HG02981 (cell line): Measurements from ENCODE around the gene BMF.
"Not testable (repeated sequence)": the region's sequence is repeated elsewhere in the genome, so short reads cannot be mapped to it uniquely, and the experiment has no call there.

Experiments
- ATAC-seq: cut with Tn5 transposase; IDR thresholded peaks from one replicate; pipeline ENCODE4 v1.9.1; 2021; ENCODE audit warnings: mild to moderate bottlenecking, moderate library complexity; ENCODE audit not compliant: unreplicated experiment

Gene BMF

DNA sequence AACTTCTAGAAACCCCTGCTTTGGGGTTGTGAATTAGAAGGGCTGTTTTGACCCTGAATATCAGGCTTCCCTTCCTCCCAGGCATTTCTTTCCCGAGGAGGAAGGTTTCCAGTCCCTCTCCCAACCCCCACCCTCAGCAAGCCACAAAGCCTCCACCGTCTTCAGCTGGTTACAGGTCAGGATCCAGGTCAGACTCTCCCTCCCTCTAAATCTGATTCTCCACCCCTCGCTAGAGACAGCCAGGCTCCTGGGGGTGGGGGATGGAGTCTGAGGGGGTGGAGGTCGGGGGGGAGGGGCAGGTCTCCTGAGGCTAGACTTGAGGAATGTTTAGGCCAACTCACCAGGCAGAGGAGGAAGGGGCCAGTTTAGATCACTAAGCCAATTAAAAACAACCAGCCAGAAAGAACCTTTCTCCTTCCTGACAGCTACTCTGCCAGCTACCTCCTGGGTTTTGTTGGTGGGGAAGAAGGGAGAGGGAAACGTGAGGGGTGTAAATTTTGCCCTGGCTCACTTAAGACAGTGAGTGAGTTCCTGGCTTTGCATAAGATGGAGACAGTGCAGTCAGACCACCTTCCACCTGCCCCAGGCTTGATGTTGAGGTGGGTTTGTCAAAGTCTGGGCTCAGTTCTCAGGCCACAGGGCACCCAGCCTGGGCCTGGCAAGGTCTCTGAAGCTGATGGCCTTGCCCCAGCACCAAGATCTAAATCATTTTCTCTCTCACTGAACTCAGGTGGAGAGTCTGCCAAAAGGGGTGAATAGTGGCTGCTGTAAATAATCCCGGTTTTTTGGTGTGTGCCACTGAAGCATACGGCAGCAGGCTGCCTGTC is 19.5 kb downstream of the BMF start:
- no peak for ATAC-seq

DNA sequence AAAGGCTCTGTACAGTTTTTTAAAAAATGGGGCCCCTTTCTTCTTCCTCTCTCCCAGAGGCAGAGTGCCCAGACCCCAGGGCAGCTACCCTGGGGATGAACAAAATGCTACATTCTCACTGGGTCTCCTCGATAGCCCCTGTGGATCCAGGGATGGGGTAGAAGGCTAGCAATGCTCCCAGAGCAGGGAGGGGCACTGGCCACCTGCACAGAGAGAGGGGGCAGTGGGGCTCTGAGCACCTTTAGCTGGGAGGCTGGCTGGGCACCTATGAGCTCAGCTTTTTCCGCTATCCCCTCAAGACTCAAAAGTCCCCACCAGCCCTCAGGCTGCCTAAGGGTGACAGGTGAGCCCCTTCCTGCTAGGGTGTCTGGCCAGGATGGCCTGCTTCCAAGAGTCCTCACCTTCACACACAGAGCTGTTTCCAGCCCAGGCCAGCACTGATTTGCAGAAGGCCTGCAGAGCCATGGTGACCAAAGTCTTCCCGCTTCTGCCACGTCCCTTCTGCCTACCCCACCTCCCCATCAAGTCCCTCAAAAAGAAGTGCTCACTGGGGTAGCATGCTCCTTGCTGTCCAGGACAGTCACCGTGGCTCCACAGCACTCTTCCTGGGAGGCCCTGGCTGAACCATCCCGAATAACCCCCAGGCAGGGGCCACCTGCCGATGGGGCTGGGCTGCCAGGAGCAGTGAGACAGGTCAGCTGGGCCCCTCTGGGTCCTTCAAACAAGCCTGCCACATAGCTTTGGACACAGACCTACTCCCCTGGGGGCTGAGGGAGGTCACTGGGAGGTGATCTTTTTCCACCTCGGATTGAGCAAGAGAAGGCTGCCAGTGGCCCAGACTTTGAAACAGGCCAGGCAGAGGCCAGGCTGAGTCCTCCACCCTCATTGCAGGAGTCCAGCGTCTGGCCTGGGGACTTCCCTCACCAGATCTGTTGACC is 20.4 kb downstream of the BMF start:
- no peak for ATAC-seq

DNA sequence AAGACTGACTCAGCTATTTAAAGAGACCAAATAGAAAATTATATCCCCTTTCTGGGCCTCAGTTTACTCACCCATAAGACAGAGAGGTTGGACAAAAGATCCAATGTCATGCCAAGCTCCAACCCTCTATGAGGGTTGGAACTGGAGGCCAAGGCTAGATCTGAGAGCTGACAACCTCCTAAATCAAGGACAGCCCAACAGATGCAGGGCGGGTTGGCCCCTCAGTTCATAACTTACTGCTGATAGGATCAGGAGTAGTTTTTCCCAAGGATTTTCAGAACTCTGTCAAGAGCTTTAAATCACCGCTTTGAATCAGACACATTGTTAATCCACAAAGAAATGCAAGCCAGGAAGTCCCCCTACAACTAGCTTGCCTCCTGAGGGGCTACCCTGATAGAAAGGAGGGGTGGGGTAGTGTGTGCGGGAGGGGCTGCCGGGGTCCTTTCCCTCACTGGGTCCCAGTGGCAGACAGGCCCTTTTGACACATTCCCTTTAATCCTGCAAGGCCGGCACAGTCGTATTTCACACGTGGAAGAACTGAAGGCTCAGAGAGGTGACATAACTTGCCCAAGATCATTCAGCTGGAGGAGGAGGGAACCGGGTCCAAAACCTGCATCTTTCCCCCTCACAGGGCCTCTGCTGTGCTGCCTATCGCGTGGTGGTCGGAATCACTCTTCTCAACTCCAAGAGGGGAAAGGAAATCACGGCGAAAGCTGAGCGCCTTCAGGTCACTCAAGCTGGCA is 21.4 kb downstream of the BMF start:
- ATAC-seq = no peak

DNA sequence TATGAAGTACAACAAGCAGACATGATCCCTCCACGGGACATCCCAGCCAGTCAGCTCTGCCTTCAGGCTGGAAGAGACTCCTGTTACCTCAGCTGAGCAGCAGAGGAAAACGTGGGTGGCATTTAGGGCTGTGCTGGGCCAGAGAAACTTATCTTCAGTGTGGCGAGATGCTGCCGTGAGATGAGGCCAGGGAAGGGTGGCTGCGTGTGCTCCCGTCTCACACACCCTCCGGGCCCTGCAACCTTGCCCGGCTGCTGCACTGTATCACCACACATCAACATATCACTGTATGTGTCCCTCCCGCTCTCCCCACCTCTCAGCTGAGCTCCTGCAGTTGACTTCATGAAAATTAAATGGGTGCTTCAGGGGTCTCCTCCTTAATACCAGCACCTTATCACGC is 23.4 kb downstream of the BMF start:
- ATAC-seq = no peak

DNA sequence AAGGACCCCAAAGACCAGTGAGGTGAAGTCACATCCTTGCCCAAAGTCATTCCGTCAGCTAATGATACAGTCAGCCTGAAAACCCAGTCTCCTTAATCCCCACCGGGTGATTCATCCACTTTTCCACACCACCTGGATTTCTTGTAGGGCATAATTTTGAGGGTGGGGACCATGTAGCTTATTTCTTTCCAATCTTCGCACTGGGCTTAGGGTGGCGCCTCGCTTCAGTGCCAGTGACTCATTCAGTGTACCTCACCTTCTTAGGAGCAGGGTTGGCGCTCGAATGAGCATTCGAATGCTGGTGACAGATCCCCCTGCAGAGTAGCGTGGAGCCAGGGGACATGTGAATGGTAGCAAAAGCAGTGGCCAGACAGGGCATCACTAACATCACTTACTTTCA is 24.0 kb downstream of the BMF start:
- ATAC-seq = no peak

DNA sequence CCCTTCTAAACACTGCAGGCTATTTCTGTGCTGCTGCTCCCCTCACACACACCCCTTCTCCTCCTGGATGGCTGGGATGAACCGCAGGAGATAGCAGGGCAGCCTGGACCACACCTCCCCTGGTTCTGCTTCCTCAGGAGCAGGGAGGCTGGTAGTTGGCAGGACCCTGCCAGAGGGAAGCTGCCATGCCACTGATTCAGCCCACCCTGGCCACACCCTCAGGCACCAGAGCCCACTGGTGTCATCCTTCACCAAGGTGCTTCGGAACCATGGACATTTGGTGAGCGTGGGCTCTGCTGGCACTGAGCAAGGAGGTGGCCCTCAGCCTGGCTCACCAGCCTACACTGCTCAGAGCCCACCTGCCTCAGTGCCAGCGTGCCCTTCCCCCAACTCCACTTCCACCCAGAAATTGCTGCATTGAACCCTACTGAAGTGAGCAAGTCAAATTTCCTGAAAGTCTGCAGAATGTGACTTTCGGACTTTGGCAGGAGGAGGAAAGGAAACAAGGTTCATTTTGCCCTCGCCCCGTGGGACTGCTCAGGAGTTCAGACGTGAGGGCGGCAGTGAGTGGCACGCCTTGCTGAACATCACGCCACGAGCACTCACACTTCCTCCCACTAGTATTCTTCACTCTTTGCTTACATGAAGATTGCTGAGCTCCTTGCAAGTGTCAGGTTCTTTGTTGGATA is 26.3 kb downstream of the BMF start:
- ATAC-seq = no peak

DNA sequence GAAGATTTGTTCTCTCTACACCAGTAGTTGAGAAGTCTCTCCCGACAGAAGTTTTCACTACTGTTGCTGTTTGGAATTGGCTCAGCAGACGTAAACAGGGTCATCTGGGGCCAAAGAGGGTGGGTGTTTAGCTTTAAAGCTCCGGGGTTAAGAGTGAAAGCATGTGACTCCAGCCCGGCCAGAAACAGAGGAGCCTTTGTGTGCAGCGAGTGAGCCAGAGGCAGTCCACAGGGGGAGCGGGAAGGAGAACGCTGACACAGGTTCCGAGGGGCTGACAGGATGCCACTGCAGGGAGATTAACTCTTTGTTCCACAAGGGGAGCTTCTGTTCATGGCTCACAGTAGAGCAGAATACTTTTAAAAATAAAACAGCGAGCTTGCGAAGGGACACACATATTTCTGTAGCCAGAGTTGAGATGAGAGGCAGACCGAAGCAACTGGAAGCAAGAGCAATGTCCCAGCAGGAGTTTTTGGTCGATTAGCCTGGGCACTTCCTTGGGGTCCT is 26.9 kb downstream of the BMF start:
- ATAC-seq = no peak

DNA sequence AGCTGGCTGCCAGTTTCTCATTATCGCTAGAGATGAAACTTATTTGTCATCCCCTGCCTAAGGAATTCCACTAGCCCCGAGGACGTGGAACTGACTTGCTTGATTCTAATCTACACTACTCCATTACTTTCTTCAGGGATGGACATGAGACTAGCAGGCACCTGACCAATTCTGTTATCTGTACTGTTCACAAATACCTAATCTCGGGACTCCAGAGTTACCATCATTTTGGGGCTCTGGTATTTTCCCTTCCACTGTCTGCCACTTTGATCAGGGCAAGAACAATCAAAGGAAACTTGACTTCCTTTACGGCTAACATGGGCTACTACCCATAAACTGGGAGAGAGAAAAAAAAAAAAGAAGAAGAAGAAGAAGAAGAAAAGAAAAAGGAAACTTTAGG is 27.8 kb downstream of the BMF start:
- ATAC-seq = no peak

DNA sequence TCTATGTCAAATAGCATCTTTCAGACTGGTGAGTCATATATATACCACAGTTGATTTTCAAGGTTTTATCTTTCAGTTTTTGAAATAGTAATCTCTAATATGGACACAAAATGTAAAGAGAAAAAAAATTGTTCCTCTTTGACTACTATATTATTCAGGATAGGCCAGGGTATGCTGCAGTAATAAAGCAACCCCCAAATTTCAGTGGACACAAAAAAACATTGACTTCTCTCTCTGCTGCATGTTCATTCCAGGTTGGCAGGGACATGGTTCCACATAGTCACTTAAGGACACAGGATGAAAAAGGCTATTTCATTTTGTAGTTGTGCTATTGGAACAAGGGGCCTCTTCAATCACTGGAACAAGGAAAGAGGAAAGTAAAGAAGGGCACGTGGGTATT is 28.6 kb downstream of the BMF start:
- no peak for ATAC-seq

DNA sequence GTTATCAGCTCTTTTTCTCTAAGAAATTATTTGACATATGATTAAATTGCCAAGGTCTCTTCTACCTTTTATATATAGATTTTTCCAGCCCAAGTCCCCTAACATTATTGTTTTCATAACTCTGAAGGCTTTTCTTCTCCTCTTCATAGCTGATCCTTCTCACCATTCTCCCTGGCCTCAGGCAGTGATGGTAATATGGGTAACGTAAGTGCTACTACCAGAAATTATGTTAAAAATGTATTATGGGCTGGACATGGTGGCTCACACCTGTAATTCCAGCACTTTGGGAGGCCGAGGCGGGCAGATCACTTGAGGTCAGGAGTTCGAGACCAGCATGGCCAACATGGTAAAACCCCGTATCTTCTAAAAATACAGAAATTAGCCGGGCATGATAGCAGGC is 29.2 kb downstream of the BMF start:
- no peak for ATAC-seq

DNA sequence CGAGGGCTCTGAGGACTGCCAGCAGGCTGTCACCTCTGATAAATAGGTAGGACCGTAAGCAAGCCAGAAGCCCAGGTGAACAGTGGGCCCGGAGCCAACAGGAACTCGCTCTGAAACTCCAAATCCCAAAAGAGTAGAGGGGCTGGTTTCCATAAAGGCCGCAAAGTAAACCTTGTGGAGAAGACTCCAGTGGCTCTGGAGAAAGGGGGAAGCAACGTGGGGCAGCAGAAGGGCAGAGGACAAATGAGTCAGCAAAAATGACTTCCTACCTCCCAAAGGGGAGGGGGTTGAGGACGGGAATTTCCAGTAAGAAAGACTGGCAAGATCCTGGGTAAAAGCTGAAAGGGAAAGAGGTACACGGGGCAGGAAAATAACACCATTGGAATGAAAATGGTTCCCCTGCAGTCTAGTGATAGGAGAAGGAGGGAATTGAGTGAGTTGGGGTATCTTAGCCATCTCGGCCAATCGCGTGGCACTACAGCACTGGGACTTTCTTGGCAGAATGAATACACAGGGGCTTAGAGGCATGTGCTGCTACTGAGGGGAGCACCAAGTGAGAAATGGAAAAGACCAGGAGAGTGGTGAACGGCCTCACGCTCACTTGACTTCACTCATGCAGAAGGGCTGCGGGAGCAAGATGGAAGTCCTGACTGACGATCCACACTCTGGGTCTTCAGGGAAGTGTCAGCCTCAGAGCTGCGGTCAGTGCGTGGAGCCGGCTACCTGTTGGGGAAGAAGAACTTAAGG is 33.2 kb downstream of the BMF start:
- no peak for ATAC-seq

DNA sequence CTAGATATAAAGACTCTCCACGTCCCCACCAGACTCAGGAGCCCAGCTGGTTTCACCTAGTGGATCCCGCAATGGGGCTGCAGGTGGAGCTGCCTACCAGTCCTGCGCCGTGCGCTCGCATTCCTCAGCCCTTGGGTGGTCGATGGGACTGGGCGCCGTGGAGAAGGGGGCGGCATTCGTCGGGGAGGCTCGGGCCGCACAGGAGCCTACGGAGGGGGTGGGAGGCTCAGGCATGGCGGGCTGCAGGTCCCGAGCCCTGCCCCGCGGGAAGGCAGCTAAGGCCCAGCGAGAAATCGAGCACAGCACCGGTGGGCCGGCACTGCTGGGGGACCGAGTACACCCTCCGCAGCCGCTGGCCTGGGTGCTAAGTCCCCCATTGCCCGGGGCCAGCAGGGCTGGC is 34.0 kb downstream of the BMF start:
- ATAC-seq = not testable (repeated sequence)

DNA sequence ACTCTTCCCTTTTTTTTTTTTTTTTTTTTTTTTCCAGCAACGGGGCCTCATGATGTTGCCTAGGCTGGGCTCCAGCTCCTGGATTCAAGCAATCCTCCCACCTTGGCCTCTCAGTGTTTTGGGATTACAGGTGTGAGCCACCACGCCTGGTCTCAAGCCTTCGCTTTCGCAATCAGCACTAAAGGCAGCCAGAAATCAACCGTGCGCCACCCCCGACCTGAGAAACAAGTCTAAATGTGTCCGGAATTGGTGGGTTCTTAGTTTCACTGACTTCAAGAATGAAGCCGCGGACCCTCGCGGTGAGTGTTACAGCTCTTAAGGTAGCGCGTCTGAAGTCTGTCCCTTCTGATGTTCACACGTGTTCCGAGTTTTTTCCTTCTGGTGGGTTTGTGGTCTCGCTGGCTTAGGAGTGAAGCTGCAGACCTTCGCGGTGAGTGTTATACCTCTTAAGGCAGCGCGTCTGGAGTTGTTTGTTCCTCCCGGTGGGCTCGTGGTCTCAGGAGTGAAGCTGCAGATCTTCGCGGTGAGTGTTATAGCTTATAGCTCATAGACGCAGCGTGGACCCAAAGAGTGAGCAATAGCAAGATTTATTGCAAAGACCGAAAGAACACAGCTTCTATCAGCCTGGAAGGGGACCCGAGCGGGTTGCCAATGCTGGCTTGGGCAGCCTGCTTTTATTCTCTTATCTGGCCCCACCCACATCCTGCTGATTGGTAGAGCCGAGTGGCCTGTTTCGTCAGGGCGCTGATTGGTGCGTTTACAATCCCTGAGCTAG is 34.8 kb downstream of the BMF start:
- not testable (repeated sequence) for ATAC-seq

DNA sequence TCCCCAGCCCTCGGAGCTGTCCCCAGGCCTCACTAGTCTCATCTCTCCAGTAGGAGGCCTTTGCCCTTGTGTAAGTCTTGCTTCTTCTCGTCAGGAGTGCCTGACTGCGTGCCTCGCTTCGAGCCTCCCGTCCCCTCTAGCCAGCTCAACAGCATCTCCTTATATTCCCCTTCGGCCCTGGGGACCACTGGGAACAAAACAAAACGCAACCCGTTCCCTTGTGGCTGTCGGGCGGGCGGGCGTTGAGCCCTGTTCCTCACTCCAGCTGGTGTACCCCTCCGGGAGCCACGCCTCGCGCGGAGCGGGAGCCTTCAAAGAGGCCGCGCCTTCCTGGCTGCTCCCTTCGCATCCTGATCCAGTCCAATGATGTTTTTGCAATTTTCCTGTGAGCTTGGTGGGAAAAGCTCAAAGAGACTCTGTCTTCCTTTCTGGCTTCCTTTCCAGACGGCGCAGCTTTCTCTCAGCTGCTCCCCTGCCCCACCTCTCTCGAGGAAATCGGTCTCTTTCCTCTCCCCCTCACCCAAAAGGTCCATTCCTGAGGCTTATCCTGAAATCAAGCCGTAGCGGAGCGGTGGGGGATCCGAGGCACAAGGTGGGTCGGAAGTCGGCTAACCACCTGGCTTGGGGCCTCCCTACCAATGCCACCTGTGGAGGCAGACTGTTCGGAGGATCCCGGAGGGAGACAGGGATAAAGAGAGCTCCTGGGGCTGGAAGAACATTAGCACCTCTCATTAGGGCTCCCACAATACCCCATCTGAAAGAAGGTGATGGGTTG is 36.3 kb downstream of the BMF start:
- ATAC-seq = no peak

DNA sequence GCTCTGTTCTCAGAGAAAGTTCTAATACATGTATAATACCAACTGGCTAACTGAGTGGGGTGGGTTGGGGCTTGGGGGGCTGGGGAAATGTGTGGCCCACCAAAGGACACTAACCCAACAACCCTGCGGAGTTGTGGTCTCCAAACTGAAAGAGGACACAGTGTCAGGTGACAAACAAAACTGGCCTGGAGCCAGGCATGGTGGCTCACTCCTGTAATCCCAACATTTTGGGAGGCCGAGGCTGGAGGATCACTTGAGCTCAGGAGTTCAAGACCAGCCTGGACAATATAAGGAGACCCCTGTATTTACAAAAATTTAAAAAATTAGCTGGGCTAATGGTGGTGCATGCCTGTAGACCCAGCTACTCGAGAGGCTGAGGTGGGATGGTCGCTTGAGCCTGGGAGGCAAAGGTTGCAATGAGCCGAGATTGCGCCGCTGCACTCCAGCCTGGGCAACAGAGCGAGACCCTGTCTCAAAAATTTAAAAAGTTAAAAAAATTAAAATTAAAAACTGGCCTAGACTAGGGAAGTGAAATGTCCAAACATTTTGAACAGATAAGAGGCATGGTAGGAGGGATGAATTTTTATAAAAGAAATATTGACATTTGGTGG is 38.0 kb downstream of the BMF start:
- no peak for ATAC-seq

DNA sequence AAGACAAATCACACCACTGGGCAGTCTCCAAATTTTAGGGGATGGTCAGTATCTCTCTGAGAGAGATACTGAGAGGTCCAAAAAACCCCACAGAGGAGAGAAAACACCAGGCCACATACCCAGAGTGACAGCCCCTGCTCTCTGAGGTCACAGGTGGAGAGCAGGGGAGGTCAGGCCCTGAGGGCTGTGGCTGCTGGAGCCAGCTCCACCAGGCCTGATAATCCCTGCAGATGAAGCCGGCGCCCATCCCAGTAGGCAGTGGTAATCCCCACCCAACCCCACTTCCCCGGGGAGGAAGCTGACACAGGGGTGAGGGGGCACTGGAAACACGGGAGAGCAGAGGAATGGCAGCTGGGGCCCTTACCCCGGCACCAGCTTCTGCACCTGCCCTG is 38.5 kb downstream of the BMF start:
- no peak for ATAC-seq

DNA sequence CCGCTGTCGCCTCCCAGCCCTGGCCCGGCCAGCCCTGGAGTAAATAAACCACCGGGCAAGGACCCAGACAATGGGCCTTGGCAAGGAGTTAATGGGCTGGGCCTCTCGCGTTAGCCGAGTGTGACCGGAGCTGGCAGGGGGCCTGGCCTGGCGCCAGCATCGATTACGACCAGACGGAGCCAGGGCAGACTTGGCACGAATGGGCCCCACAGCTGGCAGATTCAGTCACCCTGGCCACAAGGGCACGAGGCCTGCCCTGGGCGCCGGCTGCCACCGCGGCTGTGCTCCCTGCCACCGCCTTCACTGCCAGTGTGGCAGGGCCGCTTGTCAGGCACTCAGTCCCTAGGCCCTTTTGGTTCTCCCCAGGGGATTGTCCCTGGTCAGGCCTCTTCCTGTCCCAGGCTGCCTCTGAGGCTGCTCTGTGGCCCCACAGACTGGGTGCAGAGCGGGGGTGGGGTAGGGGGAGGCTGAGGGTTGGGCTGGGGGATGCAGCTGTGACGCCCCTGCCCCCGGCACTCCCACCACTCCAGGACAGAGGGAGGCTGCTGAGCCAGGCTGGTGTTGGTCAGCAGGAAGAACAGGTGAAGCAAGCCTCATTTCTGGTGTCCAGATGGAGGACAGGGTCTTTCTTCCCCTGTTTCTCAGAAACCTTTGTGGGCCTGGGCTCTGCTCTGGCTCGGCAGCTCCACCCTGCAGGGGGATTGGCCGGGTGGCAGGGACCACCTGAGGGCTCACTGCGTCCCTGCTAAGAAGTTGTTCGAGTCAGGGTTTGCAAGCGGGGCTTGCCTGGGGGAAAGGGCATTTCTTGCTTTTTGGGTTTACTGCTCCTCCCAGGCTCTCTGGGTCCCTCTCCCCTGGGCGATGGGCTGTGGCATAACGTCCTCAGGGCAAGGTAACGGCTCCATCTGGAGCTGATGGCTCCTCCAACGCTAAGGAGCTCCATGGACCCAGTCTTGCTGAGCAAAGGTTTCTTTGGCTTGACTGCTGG is 39.2 kb downstream of the BMF start:
- peak; percentile 63 for ATAC-seq
